HG03039 (cell line): Measurements from ENCODE around the gene PDE2A.
"Not testable (repeated sequence)": the region's sequence is repeated elsewhere in the genome, so short reads cannot be mapped to it uniquely, and the experiment has no call there.

Source experiments
- ATAC-seq: cut with Tn5 transposase; IDR thresholded peaks from one replicate; pipeline ENCODE4 v1.9.1; 2021; ENCODE audit warnings: mild to moderate bottlenecking, moderate library complexity; ENCODE audit not compliant: unreplicated experiment

The PDE2A gene

GRCh38 chr11:72555014-72555522 lies 119.2 kb downstream of the PDE2A start:
- ATAC-seq: not testable (repeated sequence)

- no peak for ATAC-seq
Measured at GRCh38 chr11:72553706-72554105, 120.5 kb downstream of the PDE2A start.

GRCh38 chr11:72552399-72552910 lies 121.8 kb downstream of the PDE2A start:
- ATAC-seq: no peak

- no peak for ATAC-seq
Measured at GRCh38 chr11:72551571-72551970, 122.7 kb downstream of the PDE2A start.

GRCh38 chr11:72548463-72548862 lies 125.8 kb downstream of the PDE2A start:
- no peak for ATAC-seq

- ATAC-seq: no peak
Measured at GRCh38 chr11:72546866-72547265, 127.4 kb downstream of the PDE2A start.

GRCh38 chr11:72544589-72544988 lies 129.6 kb downstream of the PDE2A start:
- no peak for ATAC-seq

GRCh38 chr11:72543849-72544542 lies 130.2 kb downstream of the PDE2A start:
- no peak for ATAC-seq

GRCh38 chr11:72541257-72541974 lies 132.8 kb downstream of the PDE2A start:
- no peak for ATAC-seq

- ATAC-seq: no peak
Measured at GRCh38 chr11:72537051-72537450, 137.2 kb downstream of the PDE2A start.

GRCh38 chr11:72535194-72535547 lies 139.1 kb downstream of the PDE2A start:
- ATAC-seq: no peak

GRCh38 chr11:72534371-72535193 lies 139.6 kb downstream of the PDE2A start:
- ATAC-seq: no peak

GRCh38 chr11:72529068-72529467 lies 145.2 kb downstream of the PDE2A start:
- no peak for ATAC-seq

GRCh38 chr11:72528121-72528520 lies 146.1 kb downstream of the PDE2A start:
- ATAC-seq: no peak
